ENCODE results near the gene SMPX.

SMPX gene

DNA sequence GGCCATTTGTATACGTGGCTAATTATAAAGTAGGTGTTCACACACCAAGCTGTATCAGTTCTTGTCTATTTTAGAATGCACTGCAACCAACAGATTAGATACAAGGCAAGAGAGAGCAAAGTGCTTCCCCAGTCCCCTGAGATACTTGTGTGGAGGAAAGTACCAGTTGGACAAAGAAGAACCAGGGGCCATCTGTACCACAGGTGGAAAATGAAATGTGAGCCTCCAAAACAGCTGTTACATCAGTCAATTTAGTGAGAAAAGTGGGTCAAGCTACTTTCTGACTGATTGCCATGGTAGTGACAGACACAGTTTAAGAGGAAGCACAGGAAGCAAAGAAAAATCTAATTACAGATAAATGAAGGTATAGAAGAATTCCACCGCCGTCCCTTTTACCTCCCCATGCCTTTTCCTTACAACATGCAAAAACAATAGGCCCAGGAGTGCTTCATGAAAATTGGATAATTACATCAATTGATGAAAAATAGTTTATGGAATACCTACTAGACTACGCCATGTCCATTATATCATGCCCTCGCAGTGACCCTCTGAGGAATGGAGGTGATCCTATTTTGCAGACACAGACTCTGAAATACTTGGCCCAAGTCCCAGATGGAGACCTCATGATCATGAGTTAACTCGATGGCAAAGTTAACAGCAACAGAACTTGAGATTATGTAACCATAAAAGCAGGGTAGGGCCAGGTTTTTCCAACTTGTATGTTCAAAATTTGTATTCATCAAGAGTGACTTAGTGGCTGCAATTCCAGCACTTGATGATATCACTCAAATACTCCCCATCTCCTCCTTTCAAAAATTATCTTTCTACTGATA, 15.8 kb downstream of the SMPX start:
- no peak for DNase-seq

GRCh38 chrX:21741364-21741763, 16.6 kb downstream of the SMPX start:
- DNase-seq = no peak

DNA sequence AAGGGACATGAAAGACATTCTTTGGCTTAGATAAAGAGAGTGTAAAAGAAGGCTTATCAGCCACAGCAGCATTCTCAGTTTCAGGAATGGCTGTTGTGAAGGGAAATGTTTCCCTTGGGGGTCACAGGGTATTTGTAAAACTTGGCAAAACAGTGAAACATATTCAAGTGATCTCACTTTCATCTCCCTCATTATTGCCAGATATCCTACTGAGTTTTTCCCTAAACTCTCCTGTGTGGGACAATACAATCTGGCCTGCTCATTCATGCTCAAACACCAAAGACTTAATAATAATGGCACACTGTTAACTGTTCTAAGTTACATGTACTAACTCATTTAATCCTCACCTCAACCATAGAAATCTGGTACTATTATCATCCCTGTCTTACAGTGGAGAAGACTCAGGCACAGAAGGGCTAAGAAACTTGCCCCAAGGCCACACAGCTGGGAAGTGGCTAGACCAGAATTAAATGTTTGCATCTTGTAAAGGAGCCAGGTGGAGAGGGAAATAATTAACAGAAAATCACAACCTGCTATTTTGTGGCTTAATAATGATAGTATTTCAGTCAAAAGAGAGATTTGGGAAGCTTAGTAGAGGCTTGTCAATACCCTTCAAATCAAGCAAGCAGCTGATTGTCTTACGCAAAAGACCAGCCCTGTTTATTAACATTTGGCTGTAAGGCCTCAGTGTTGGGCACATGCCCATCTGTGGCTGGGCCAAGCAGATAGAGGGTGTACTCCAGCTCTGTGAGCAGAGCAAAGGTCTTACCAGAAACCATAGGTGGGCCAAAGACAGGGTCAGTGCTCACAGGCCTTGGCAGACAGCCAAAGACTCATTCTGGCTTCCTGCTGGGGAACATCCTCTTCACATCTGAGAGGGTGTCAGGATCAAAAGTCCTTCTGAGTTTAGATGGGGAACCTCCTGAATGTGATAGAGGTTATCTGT, 17.3 kb downstream of the SMPX start:
- DNase-seq = peak; percentile 71

DNA sequence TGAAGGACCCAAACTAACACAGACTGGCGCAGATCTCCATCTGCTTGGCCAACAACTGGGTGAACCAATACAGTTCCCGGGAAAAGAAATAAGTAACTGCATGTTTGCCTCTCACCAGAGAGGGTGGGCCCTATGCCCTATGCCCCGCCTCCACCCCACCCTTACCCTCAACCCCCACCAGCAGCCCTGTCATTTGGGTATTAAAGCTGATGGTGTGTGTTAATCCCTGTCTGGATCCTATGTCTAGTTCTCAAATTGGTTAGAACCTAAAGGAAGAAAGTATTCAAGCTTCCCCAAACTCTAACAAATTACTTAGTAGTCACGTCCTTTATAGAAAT, 19.0 kb downstream of the SMPX start:
- no peak for DNase-seq

GRCh38 chrX:21738210-21738949, 19.5 kb downstream of the SMPX start:
- DNase-seq = no peak

DNA sequence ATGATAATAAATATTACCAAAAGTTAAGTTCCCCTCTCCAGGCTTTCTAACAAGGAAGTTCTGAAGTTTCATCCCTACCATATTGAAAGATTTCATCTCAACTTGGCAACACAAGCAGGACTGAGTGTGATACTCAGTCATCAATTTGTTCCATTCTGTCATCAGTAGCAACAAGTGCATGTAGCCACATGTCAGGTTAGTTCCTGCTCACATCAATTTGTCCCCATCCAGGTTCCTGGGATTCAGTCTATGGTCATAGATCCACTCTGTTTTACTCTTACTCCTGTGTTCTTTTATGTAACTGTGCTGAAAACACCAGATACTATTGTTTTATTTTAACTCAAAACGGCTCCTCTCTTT, 22.2 kb downstream of the SMPX start:
- DNase-seq = no peak

DNA sequence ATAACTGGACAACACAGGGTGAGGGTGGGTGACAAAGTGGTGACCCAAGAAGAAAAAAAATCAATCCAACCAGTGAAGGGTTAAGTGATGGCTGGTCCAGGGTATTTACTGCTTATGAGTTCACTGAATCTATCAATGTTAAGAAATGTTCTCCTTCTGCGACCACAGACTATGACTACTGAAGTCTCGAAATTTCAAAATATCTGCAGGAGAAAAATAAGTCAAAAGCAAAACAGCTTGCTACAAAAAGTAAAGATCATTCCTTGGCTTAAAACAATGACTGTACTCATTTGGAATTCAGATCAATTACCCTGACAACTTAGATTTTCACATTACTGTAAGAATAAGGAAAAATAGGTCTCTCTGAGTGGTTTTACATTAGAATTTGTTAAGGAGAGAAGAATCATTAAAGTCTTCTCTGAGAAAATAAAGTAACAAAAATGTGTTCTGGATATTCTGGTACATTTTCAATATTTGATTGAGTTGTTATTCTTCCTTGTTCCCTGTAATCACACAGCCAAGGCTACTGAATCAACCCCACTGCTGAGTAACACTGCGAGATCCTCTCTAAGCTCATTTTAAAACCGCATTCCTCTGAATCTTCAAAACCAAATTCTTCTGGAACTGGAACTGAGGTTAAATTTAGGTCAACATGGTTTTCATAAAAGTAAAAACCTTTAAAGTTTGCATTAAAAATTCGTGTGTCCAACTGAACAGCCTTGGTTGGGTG, 22.7 kb downstream of the SMPX start:
- no peak for DNase-seq

DNA sequence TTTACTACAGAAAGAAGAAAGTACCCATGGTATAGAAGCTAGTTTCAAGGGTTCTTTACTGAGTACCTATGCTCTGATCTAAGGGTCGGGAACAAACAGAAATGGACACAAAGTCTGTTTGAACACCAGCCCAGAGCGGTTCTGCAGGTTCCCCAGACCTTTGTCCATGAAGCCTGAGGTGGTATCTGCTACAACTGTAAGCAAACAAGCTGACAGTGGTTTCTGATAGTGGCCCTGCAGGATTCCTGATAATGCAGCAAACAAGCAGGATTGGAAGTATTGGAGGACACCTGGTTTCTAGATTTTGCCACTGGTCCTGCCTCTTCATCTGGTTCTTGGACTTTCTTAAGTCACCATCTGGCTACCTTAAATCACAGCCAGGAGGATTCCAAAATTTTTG, 23.7 kb downstream of the SMPX start:
- no peak for DNase-seq

DNA sequence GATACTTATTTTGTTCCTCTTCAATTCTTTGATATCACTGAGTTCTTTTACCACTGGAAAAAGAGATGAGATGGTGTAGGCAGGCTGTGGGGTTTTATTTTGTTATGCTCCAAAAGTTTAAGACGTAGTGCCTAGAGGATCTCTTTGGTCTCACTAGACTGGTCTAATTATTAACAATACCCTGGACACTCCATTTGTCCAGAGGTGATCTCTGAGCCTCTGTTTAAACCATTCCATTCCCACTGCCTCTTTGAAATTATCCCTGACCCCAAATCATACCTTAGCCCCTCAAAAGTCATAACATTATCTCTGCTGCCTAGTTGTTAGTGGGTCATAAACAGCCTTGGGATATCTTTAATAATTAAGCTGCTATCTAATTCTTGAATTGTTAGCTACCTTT, 24.2 kb downstream of the SMPX start:
- DNase-seq = no peak

DNA sequence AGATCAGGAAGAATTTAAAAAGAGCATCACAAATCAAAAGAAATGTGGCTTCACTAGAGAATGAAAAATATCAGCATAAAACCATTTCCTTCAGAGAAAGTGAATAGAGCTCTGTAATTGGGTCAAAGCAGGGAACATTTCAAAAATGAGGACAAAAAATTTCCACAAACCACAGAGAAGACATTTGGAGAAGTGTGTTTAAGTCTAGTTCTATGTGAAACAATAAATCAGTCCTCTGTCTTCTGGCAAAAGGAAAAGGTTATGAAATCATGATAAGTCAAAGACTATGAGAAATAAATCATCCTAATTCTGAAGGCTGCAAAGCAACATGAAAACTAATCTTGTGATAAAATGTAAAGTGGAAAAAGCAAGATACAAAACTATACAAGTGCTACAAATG, 27.9 kb downstream of the SMPX start:
- DNase-seq = no peak

- DNase-seq = no peak
Measured at GRCh38 chrX:21728276-21728968, 29.5 kb downstream of the SMPX start.

GRCh38 chrX:21725916-21726315, 32.0 kb downstream of the SMPX start:
- no peak for DNase-seq

DNA sequence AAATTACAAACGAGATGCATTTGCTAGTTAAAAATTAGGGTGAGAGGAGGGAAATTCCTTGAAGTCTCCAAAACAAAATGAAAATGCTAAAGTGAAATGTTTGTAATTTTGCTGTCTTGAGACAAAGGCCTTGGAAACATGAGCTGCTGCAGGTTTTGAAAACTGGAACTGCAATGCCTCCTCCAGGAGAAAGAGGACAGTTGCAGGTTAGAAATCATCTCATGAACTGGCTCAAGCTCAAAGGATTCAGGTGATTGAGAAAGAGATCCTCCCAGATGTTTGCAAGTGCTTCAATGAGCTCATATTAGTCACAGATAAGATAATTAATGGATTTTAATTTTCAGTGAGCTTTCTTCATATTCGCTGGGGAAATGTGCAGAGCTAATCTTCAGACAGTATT, 32.4 kb downstream of the SMPX start:
- peak; percentile 47 for DNase-seq

DNA sequence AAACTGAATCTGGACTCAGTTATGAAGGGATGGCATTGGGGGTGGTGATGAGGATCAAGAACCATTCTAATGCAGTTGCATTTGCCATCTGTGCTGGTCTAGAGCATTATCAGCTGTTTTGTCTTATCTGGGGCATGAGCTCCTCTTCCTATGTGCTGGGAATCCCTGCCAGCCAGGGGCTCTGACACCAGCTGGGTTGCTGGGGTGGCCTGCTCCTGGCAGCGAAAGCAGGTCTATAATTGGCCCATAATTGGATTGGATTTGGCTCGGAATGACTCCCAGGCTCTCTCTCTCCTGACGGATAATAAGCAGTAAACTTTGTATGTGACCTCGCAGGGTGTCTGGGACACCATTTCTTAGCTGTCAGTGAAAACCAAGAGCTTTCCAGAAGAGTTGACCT, 34.1 kb downstream of the SMPX start:
- DNase-seq = peak; percentile 60

DNA sequence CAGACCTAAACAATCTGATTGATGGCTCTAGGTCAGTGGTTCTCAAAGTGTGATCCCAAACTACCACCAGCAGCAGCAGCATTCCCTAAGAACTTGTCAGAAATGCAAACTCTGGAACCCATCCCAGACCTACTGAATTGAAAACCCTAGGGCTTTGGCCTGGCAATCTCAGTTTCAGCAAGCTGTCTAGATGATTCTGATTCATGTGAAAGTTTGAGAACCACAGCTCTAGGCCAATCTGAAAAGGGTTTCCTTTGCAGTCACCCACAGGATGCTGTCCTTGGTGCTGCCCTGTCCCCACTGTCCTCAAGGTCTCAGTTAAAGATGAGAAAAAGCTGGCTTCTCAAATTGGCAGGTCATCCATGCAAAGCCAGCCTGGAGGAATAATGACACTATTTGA, 34.8 kb downstream of the SMPX start:
- DNase-seq = peak; percentile 30

DNA sequence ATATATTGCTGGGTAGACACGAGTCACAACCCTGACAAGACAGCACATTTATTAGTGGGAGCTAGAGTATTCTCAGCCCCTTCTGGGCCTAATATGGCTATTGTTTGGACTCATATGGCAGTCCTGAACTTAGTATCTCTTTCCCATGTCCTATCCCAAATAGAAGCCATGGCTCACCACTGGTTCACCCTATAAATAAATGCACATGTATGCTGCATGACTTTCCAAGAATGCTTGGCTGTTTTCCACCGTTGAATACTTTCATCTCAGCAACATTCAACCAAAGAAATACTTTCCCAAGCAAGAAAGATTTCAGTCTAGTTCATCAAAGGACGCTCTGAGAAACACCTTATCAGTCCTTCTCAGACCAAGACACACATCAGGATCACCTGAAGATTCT, 36.7 kb downstream of the SMPX start:
- DNase-seq = no peak

GRCh38 chrX:21718575-21718974, 39.3 kb downstream of the SMPX start:
- DNase-seq = no peak

DNA sequence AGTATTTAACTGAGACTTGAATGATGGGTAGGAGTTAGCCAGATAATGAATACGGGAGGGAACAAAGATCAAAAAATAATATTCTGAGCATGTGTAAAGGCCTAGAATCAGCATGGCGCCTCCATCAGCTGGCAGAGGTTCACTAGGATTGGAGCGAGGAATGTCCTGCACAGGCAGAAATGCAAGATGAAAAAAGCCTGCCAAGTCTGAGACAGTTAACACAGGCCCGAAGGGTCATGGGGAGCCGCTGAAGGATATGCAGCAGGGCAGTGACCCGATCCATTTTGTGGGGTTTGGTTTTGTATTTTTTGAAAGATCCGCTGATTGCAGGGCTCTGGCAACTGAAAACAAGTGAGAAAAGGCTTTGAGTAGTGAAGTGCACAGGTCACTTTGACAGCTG, 40.1 kb downstream of the SMPX start:
- DNase-seq = no peak

DNA sequence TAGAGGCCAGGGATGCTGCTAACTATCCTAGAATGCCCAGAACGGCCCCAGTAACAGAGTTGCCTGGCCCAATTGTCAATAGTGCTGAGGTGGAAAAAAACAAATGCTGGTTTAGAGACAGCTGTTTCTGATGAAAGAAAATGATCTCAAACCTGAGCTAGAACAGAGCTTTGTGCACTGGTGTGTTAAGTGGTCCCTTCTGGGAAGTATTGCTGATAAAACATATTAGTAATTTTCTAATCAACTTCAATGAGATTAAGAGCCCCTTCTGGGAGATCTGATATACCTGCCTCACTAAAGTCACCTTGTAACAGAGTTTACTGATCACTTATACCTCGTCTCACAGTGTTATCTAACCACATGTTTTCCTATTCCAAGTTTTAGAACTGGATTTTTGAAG, 42.1 kb downstream of the SMPX start:
- DNase-seq = no peak

DNA sequence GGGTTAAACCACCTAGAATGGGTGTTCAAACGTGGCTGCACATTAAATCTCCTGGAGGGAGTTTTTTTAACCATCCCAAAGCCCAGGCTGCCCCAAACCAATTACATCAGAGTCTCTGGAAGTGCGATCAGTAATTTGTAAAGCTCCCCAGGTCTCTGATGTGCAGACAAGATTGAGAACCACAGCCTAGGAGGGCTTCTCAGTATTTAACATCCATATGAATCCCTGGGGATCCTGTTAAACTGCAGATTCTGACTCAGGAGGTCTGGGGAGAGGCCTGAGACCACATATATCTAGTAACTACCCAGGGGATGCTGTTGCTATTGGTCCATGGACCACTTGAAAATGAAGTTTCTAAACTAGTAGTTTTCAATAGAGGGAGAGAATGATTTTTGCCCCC, 42.6 kb downstream of the SMPX start:
- DNase-seq = no peak

DNA sequence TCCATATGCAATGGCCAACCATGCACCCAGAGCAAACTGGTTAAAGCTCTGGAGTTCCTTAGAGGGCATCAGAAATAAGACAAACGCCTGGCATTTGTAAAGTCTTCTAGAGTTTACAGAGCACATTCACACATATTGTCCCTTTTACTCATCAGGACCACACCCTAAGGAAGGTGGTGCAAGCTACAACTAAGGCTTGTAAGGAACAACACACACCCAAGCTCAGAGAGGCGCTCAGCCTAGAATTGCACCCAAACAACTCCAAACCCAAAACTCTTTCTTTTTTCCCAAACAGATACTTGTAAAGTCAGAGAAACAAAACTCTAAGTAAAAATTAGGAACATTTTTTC, 46.1 kb downstream of the SMPX start:
- no peak for DNase-seq

- no peak for DNase-seq
Measured at GRCh38 chrX:21711129-21711847, 46.6 kb downstream of the SMPX start.
